Neural cell (in vitro differentiated cells): ENCODE data around the gene RCBTB2. TPM values are rescaled to one million over a fixed set of nuclear protein-coding genes. Genes with fewer than 3 reads are reported as not detected.

ENCODE experiments used
- H2AFZ ChIP-seq: fragments of 200-600, 300-800 bp; sonication (generic), shearing (Covaris generic); 2 replicates; pipeline ENCODE4 v1.6.0; 2014; ENCODE audit warnings: low read depth, mild to moderate bottlenecking, antibody characterized with exemption, low read length, moderate library complexity
- H3F3A ChIP-seq: fragments of 200-600 bp; shearing (Covaris generic); 2 replicates; pipeline ENCODE4 v1.6.1; 2016; ENCODE audit warnings: mild to moderate bottlenecking, moderate library complexity, mixed read lengths, antibody characterized with exemption, low read length; ENCODE audit not compliant: insufficient read depth, poor library complexity, severe bottlenecking
- H3K27ac ChIP-seq: fragments of 200-600, 300-800 bp; sonication (generic), shearing (Covaris generic); 2 replicates; pipeline ENCODE4 v1.5.1; 2014; ENCODE audit warnings: mild to moderate bottlenecking, low read length, moderate library complexity
- H3K27me3 ChIP-seq: fragments of 300-800, 200-600 bp; sonication (generic), shearing (Covaris generic); 2 replicates; pipeline ENCODE4 v1.6.0; 2014; ENCODE audit warnings: mild to moderate bottlenecking, low read depth, low read length, moderate library complexity; ENCODE audit not compliant: insufficient read depth
- H3K36me3 ChIP-seq: fragments of 300-800, 200-600 bp; sonication (generic), shearing (Covaris generic); 2 replicates; pipeline ENCODE4 v1.5.1; 2014; ENCODE audit warnings: mild to moderate bottlenecking, antibody characterized with exemption, low read length, moderate library complexity; ENCODE audit not compliant: insufficient read depth
- H3K4me2 ChIP-seq: fragments of 300-800, 200-600 bp; sonication (generic), shearing (Covaris generic); 2 replicates; pipeline ENCODE4 v1.6.0; 2014; ENCODE audit warnings: mild to moderate bottlenecking, low read length
- H3K4me3 ChIP-seq: fragments of 300-800, 200-600 bp; sonication (generic), shearing (Covaris generic); 2 replicates; pipeline ENCODE4 v1.5.1; 2014; ENCODE audit warnings: mild to moderate bottlenecking, low read length, moderate library complexity
- H3K79me2 ChIP-seq: fragments of 200-600 bp; shearing (Covaris generic); replicated peaks from 2 replicates; pipeline ENCODE4 v1.6.0; 2014; ENCODE audit warnings: mild to moderate bottlenecking, low read length, moderate library complexity; ENCODE audit not compliant: insufficient read depth
- H3K9ac ChIP-seq: fragments of 300-800, 200-600 bp; sonication (generic), shearing (Covaris generic); 2 replicates; pipeline ENCODE4 v1.6.1; 2016; ENCODE audit warnings: mild to moderate bottlenecking, low read length, mixed read lengths
- H3K9me2 ChIP-seq: fragments of 200-600 bp; shearing (Covaris generic); 2 replicates; pipeline ENCODE4 v1.6.1; 2016; ENCODE audit warnings: mild to moderate bottlenecking, low read length, mixed read lengths; ENCODE audit not compliant: insufficient read depth
- H3K9me3 ChIP-seq: fragments of 200-600, 300-800 bp; sonication (generic), shearing (Covaris generic); 2 replicates; pipeline ENCODE4 v1.6.1; 2016; ENCODE audit warnings: mild to moderate bottlenecking, mixed run types, low read length, moderate library complexity, mixed read lengths
- H4K20me1 ChIP-seq: fragments of 200-600 bp; shearing (Covaris generic); 2 replicates; pipeline ENCODE4 v1.6.1; 2016; ENCODE audit warnings: mild to moderate bottlenecking, mixed run types; ENCODE audit not compliant: insufficient read depth
- EP300 ChIP-seq: fragments of 450-650 bp; conservative IDR thresholded peaks from 2 replicates; pipeline ENCODE4 v1.6.1; 2014; ENCODE audit warnings: antibody characterized with exemption, mild to moderate bottlenecking, moderate library complexity; ENCODE audit not compliant: poor library complexity, severe bottlenecking
- EZH2 ChIP-seq: fragments of 200-600, 300-800 bp; shearing (Covaris generic), sonication (generic); IDR thresholded peaks from 2 replicates; pipeline ENCODE4 v1.6.1; 2014; ENCODE audit warnings: antibody characterized with exemption, low read length, borderline replicate concordance, mild to moderate bottlenecking; ENCODE audit not compliant: insufficient read depth, poor library complexity, severe bottlenecking
- MXI1 ChIP-seq: fragments of 450-650 bp; conservative IDR thresholded peaks from 2 replicates; pipeline ENCODE4 v1.6.1; 2014; ENCODE audit warnings: antibody characterized with exemption, mild to moderate bottlenecking; ENCODE audit not compliant: poor library complexity, severe bottlenecking
- POLR2AphosphoS5 ChIP-seq: IDR thresholded peaks from 2 replicates; pipeline ENCODE4 v1.6.1; 2012
- RAD21 ChIP-seq: fragments of 450-650 bp; conservative IDR thresholded peaks from 2 replicates; pipeline ENCODE4 v1.6.1; 2014; ENCODE audit warnings: antibody characterized with exemption, mild to moderate bottlenecking, moderate library complexity
- SMC3 ChIP-seq: fragments of 450-650 bp; conservative IDR thresholded peaks from 2 replicates; pipeline ENCODE4 v1.6.1; 2014; ENCODE audit warnings: antibody characterized with exemption, mild to moderate bottlenecking, moderate library complexity; ENCODE audit not compliant: poor library complexity
- TAF1 ChIP-seq: IDR thresholded peaks from 2 replicates; pipeline ENCODE4 v1.6.1; 2012; ENCODE audit warnings: low read depth
- polyA plus RNA-seq: library from polyadenylated mRNA; depleted of rRNA; stranded (reverse); fragments of >200 nt; gene quantifications from 2 replicates; pipeline ENCODE4 v1.2.3, GENCODE V29; 2014
- TF ChIP-seq, protein P1 (sequence below): fragments of 450-650 bp; IDR thresholded peaks from 2 replicates; pipeline ENCODE4 v1.5.1; 2014; ENCODE audit warnings: antibody characterized with exemption, mild to moderate bottlenecking, moderate library complexity; ENCODE audit not compliant: poor library complexity, severe bottlenecking
- TF ChIP-seq, protein P2 (sequence below): IDR thresholded peaks from 2 replicates; pipeline ENCODE4 v1.6.1; 2012; ENCODE audit warnings: borderline replicate concordance

RCBTB2 gene
- polyA plus RNA-seq, 1 donor from 2014 or later = 19.0 TPM

DNA sequence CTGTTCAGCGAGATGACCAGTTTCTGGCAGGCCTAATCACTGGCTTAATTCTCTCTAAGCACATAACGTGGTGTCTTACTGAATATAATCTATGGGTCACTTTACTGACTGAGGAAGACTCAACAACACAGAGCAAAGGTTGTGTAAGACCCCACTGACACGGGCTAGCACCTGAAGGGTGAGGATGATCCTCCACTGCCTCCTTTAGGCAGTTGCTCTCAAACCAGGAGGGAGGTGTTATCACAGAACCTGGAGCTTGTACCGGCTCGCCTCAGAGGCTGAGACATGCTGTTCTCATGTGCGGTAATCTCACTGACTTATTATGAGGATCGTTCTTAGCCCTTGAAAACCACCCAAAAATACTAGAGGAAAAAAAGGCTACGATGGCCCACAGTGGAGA lies 28.3 kb downstream of the RCBTB2 start:
- Histone ChIP-seq H3K36me3 (no peaks in the 10 kb centered on the region), H3K4me3 (no peak overlapping the region), H4K20me1 (no peaks in the 10 kb centered on the region), H2AFZ (no peak overlapping the region), H3K27ac (no peak overlapping the region), H3K9me3 (no peaks in the 10 kb centered on the region), H3K79me2 (no peaks in the 10 kb centered on the region), H3K27me3 (no peaks in the 10 kb centered on the region), H3F3A (no peaks in the 10 kb centered on the region), H3K4me2 (no peak overlapping the region), H3K9ac (no peak overlapping the region), H3K9me2 (no peaks in the 10 kb centered on the region)
- TF ChIP-seq, protein P1, sequence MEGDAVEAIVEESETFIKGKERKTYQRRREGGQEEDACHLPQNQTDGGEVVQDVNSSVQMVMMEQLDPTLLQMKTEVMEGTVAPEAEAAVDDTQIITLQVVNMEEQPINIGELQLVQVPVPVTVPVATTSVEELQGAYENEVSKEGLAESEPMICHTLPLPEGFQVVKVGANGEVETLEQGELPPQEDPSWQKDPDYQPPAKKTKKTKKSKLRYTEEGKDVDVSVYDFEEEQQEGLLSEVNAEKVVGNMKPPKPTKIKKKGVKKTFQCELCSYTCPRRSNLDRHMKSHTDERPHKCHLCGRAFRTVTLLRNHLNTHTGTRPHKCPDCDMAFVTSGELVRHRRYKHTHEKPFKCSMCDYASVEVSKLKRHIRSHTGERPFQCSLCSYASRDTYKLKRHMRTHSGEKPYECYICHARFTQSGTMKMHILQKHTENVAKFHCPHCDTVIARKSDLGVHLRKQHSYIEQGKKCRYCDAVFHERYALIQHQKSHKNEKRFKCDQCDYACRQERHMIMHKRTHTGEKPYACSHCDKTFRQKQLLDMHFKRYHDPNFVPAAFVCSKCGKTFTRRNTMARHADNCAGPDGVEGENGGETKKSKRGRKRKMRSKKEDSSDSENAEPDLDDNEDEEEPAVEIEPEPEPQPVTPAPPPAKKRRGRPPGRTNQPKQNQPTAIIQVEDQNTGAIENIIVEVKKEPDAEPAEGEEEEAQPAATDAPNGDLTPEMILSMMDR = no peak
- TF ChIP-seq SMC3 (no peak), RAD21 (no peak), POLR2AphosphoS5 (no peak)

DNA sequence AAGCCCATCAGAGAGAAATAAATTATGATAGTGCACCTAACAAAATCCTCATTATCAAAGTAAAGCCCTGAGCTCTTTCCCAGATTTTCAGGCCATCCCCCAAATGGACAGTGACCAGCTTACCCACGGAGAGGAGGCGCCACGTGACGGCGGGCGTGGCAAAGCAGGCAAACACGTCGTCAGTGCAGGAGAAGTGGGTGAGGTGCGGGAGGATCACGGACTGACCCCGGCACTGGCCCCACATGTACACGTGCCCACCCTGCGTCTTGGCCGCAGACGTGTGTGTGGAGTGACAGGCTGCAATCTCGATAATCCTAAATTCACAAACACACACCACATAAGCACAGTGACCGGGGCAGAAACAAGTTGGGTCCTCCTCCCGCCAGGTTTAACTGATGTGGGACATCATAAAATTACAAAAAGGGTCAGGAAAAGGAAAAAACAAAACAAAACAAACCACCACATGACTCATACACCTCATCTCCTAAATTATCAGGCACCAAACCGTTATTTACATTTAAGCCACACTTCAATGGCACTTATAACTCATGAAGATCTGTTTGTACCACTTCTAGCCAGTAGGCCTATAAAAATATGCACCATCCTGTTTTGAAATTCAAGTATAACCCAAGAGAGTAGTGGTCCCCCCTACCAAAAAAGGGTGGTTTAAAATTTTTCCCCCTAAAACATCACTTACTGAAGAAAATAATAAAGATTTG lies 30.1 kb downstream of the RCBTB2 start:
- no peak overlapping the region for H2AFZ ChIP-seq
- H3K4me2 ChIP-seq = no peak overlapping the region
- H3K36me3 ChIP-seq = no peaks in the 10 kb centered on the region
- H3K79me2 ChIP-seq = no peaks in the 10 kb centered on the region
- H3F3A ChIP-seq = no peaks in the 10 kb centered on the region
- TF ChIP-seq RAD21 = no peak
- TF ChIP-seq EP300 = no peak
- TF ChIP-seq, protein P2, sequence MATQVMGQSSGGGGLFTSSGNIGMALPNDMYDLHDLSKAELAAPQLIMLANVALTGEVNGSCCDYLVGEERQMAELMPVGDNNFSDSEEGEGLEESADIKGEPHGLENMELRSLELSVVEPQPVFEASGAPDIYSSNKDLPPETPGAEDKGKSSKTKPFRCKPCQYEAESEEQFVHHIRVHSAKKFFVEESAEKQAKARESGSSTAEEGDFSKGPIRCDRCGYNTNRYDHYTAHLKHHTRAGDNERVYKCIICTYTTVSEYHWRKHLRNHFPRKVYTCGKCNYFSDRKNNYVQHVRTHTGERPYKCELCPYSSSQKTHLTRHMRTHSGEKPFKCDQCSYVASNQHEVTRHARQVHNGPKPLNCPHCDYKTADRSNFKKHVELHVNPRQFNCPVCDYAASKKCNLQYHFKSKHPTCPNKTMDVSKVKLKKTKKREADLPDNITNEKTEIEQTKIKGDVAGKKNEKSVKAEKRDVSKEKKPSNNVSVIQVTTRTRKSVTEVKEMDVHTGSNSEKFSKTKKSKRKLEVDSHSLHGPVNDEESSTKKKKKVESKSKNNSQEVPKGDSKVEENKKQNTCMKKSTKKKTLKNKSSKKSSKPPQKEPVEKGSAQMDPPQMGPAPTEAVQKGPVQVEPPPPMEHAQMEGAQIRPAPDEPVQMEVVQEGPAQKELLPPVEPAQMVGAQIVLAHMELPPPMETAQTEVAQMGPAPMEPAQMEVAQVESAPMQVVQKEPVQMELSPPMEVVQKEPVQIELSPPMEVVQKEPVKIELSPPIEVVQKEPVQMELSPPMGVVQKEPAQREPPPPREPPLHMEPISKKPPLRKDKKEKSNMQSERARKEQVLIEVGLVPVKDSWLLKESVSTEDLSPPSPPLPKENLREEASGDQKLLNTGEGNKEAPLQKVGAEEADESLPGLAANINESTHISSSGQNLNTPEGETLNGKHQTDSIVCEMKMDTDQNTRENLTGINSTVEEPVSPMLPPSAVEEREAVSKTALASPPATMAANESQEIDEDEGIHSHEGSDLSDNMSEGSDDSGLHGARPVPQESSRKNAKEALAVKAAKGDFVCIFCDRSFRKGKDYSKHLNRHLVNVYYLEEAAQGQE = no peak
- TF ChIP-seq, protein P1 = no peak
- no peak for TF ChIP-seq EZH2
- TF ChIP-seq TAF1 = no peak
- no peak for TF ChIP-seq SMC3
- no peak for TF ChIP-seq MXI1
- no peak for TF ChIP-seq POLR2AphosphoS5
- H3K27me3 ChIP-seq = no peaks in the 10 kb centered on the region
- no peak overlapping the region for H3K4me3 ChIP-seq
- no peak overlapping the region for H3K9ac ChIP-seq
- H3K9me2 ChIP-seq = no peaks in the 10 kb centered on the region
- H3K9me3 ChIP-seq = no peaks in the 10 kb centered on the region
- no peaks in the 10 kb centered on the region for H4K20me1 ChIP-seq
- H3K27ac ChIP-seq = no peak overlapping the region
